H1 (cell line): ENCODE measurements around the gene EIF4E2. TPM values are rescaled to one million over a fixed set of nuclear protein-coding genes. Genes with fewer than 3 reads are reported as not detected.
A peak's percentile ranks its signal among the peaks of the same experiment; 100 is the strongest.

Experiments
- ASH2L ChIP-seq: fragments of 200-600, 300-600 bp; sonication (generic); IDR thresholded peaks from one replicate; pipeline ENCODE4 v1.7.1; 2017; ENCODE audit warnings: low read length
- BACH1 ChIP-seq: IDR thresholded peaks from 2 replicates; pipeline ENCODE4 v1.6.1; 2012; ENCODE audit warnings: low read length, improper control_type of control experiment
- BCL11A ChIP-seq, 2 experiments: IDR thresholded peaks; one replicate each; pipeline ENCODE4 v1.6.1; 2011; ENCODE audit warnings: low read depth in 2 of 2, low read length in 2 of 2, mild to moderate bottlenecking in 2 of 2
- BRCA1 ChIP-seq: IDR thresholded peaks from 2 replicates; pipeline ENCODE4 v1.6.1; 2012; ENCODE audit warnings: low read depth, low read length, improper control_type of control experiment
- CHD2 ChIP-seq: IDR thresholded peaks from 2 replicates; pipeline ENCODE4 v1.6.1; 2012; ENCODE audit warnings: low read length, improper control_type of control experiment
- HDAC6 ChIP-seq: IDR thresholded peaks from one replicate; pipeline ENCODE4 v1.7.1; 2012; ENCODE audit warnings: low read depth, mild to moderate bottlenecking, inconsistent platforms, low read length, moderate library complexity
- JUND ChIP-seq: IDR thresholded peaks from 2 replicates; pipeline ENCODE4 v1.6.1; 2011; ENCODE audit warnings: mild to moderate bottlenecking, improper control_type of control experiment, low read length
- KDM1A ChIP-seq: fragments of 200-600, 300-600 bp; sonication (generic); IDR thresholded peaks from 2 replicates; pipeline ENCODE4 v1.7.1; 2016; ENCODE audit warnings: mild to moderate bottlenecking, low read length, borderline replicate concordance
- POLR2A ChIP-seq, 2 experiments: IDR thresholded peaks; 1 replicate in 1 of 2; 2 replicates in 1 of 2; pipeline ENCODE4 v1.6.1; 2011; ENCODE audit warnings: low read depth in 2 of 2, low read length in 2 of 2, mild to moderate bottlenecking in 2 of 2; ENCODE audit errors: control extremely low read depth in 1 of 2
- RAD21 ChIP-seq, 2 experiments: IDR thresholded peaks in 1 of 2; conservative IDR thresholded peaks in 1 of 2; 2 replicates each; pipeline ENCODE4 v1.6.1; 2011; ENCODE audit warnings: low read depth in 2 of 2, low read length in 2 of 2, improper control_type of control experiment in 1 of 2, inconsistent platforms in 1 of 2, mild to moderate bottlenecking in 1 of 2, moderate library complexity in 1 of 2
- SUZ12 ChIP-seq: fragments of 200-600 bp; sonication (generic); IDR thresholded peaks from 2 replicates; pipeline ENCODE4 v1.6.1; 2012; ENCODE audit warnings: mild to moderate bottlenecking, inconsistent platforms, low read length, moderate library complexity, mixed read lengths
- TCF12 ChIP-seq: IDR thresholded peaks from 2 replicates; pipeline ENCODE4 v1.6.1; 2011; ENCODE audit warnings: low read depth, mild to moderate bottlenecking, low read length
- polyA plus RNA-seq, 7 experiments: library from polyadenylated mRNA; depleted of rRNA in 3 of 7; stranded (reverse) in 5 of 7; unstranded in 2 of 7; fragments of >200 nt in 5 of 7; fragments of 200-250 nt in 2 of 7; gene quantifications; 1 replicate in 5 of 7; 2 replicates in 1 of 7; 4 replicates in 1 of 7; pipeline versions ENCODE4 v1.2.1 to v1.2.3, GENCODE V29; 2011 to 2013; ENCODE audit warnings: missing spikeins in 2 of 7, mixed read lengths in 2 of 7
- total RNA-seq: library from RNA; stranded (reverse); fragmentation: NEBNext Ultra II Directional; extraction: Animal tissue kit (Norgen Biotek cat#: 25700); gene quantifications from 2 replicates; pipeline ENCODE4 v1.2.1, GENCODE V29; 2021
- TF ChIP-seq, protein P1 (sequence below): IDR thresholded peaks from 2 replicates; pipeline ENCODE4 v1.6.1; 2012; ENCODE audit warnings: inconsistent platforms
- TF ChIP-seq, protein P2 (sequence below): IDR thresholded peaks from 2 replicates; pipeline ENCODE4 v1.6.1; 2012; ENCODE audit warnings: inconsistent platforms

Gene EIF4E2
- total and polyA plus RNA-seq, 2 of the 8 experiments (the other 6 are each of a cell fraction or from before 2014, with no cell fraction given) = 39.4 to 114 TPM

DNA sequence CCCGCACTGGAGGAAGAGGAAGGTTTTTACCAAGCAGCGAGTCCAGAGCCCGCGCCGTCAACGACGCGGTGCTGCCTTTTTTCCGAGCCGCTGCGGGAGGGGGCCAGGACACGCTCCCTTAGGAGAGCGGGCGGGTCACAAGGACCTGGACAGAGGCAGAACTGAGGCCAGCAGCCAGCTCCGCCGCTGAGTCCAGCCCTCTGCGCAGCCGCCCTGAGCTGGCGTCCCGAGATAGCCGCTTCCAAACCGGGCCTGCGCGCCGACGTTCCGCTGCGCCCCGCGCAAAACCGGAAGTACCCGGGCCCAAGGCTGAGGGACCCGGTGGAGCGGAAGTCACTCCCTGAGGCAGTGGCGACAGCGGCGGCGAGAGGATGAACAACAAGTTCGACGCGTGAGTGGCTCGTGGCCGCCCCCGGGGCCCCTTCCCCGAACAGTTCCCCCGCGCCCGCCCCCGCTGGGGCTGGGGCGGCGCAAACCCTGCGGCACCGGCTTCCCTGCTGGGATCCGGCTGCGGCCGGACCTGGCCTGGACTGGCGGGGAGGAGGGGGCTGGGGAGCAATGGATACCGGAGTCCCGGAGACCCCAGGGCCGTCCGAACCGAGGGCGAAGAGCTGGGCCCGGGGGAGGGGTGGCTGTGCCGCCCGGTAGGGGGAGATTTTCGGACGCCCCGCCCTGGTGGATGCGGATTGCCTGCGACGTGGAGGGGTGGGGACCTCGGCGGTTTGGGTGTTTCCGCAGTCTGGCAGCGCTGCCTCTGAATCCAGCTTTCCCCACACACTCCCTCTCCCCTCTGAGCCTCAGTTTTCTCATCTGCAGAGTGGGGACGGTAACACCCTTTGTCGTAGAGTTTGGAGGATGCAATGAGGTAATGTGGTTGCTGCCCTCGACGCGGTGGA, at the start of gene EIF4E2, which contains the start of gene TIGD1 (continued):
- TF ChIP-seq, protein P1, sequence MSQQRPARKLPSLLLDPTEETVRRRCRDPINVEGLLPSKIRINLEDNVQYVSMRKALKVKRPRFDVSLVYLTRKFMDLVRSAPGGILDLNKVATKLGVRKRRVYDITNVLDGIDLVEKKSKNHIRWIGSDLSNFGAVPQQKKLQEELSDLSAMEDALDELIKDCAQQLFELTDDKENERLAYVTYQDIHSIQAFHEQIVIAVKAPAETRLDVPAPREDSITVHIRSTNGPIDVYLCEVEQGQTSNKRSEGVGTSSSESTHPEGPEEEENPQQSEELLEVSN = peak; percentile 94
- TF ChIP-seq, protein P2, sequence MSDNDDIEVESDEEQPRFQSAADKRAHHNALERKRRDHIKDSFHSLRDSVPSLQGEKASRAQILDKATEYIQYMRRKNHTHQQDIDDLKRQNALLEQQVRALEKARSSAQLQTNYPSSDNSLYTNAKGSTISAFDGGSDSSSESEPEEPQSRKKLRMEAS = peak; percentile 94
- TF ChIP-seq KDM1A = peak; percentile 97
- no peak for TF ChIP-seq HDAC6
- no peak for TF ChIP-seq CHD2
- TF ChIP-seq POLR2A (IDR thresholded peaks at IDR 0.05; ENCODE audit: control extremely low read depth in 1 of 2, low read depth in 2 of 2, low read length in 2 of 2) = peak; percentile 89 to 98
- no peak for TF ChIP-seq BCL11A (IDR thresholded peaks at IDR 0.05; ENCODE audit: low read depth in 2 of 2, low read length in 2 of 2)
- TF ChIP-seq SUZ12 = no peak
- TF ChIP-seq ASH2L = peak; percentile 99
- TF ChIP-seq BACH1 = no peak
- 0 out of 2 replicates have a peak, but pooled peaks have one; percentile 4 for TF ChIP-seq JUND
- peak; percentile 68; the same call in 1 of the 2 replicates for TF ChIP-seq TCF12
- TF ChIP-seq RAD21 (IDR thresholded peaks at IDR 0.05 in 1 of 2, conservative IDR thresholded peaks at IDR 0.05 in 1 of 2; ENCODE audit: low read depth in 2 of 2, low read length in 2 of 2) = no peak
- TF ChIP-seq BRCA1 = no peak
